Peyer's patch (tissue), 4 donors: ENCODE data around the gene PTOV1. TPM values are rescaled to one million over a fixed set of nuclear protein-coding genes. Genes with fewer than 3 reads are reported as not detected.

Experiments used
- DNase-seq, 3 donors: peaks; one replicate each; pipeline ENCODE4 v3.0.0-alpha.2; 2017 to 2019
- H3K27ac ChIP-seq, 4 donors: fragments of 200-600 bp; sonication (generic); one replicate each; pipeline ENCODE4 v1.5.1; 2016 to 2019
- H3K27me3 ChIP-seq, 2 donors: fragments of 200-600 bp; sonication (generic); one replicate each; pipeline ENCODE4 v1.5.1; 2019
- H3K36me3 ChIP-seq, 3 donors: fragments of 200-600 bp; sonication (generic); one replicate each; pipeline ENCODE4 v1.5.1; 2016 to 2019
- H3K4me1 ChIP-seq, 4 donors: fragments of 200-600 bp; sonication (generic); one replicate each; pipeline ENCODE4 v1.5.1; 2016 to 2019
- H3K4me3 ChIP-seq, 4 donors: fragments of 200-600 bp; sonication (generic); 1 replicate in 3 of 4; 2 replicates in 1 of 4; pipeline ENCODE4 v1.5.1; 2016 to 2019; ENCODE audit warnings: mild to moderate bottlenecking in 1 of 4
- H3K9me3 ChIP-seq, 4 donors: fragments of 200-600 bp; sonication (generic); one replicate each; pipeline ENCODE4 v1.5.1; 2016 to 2019; ENCODE audit warnings: mild to moderate bottlenecking in 1 of 4
- POLR2A ChIP-seq, 2 donors: fragments of 450-650 bp; IDR thresholded peaks; one replicate each; pipeline ENCODE4 v1.5.1; 2017; ENCODE audit warnings: antibody characterized with exemption in 2 of 2, mild to moderate bottlenecking in 2 of 2, moderate library complexity in 2 of 2
- total RNA-seq, 4 donors: library from RNA; depleted of rRNA; stranded (reverse); fragments of >200 nt; gene quantifications; one replicate each; pipeline ENCODE4 v1.1.0, GENCODE V29; 2016
- TF ChIP-seq, protein P1 (sequence below), 6 experiments: fragments of 450-650 bp in 4 of 6; fragments of 200-600 bp in 2 of 6; sonication (generic) in 1 of 6; IDR thresholded peaks; one replicate each; pipeline ENCODE4 v1.5.1; 2017 to 2019; ENCODE audit warnings: antibody characterized with exemption in 6 of 6, mild to moderate bottlenecking in 3 of 6, moderate library complexity in 1 of 6

The PTOV1 gene
- total RNA-seq, 4 donors from 2014 or later: 80.0 to 153 (median 95.9) TPM

DNA sequence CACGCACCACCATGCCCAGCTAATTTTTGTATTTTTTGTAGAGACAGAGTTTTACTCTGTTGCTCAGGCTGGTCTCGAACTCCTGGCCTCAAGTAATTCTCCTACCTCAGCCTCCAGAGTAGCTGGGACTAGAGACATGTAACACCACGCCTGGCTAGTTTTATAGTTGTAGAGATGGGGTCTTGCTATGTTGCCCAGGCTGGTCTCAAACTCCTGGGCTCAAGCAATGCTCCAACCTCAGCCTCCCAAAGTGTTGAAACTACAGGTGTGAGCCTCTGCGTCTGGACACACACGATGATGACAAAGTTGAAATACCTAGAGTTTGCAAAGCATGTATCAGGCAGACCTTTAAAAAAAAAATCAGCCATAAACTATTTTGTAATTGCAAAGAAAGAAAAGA, 4.6 kb upstream of the PTOV1 start:
- DNase-seq: no peak
- Histone ChIP-seq H3K27ac (no peak overlapping the region), H3K4me3 (no peak overlapping the region), H3K4me1 (peaks cover 0 to 5% (median 0%) of the 10 kb centered on the region in 4 donors), H3K9me3 (no peaks in the 10 kb centered on the region), H3K36me3 (no peaks in the 10 kb centered on the region), H3K27me3 (no peaks in the 10 kb centered on the region)
- TF ChIP-seq, protein P1, sequence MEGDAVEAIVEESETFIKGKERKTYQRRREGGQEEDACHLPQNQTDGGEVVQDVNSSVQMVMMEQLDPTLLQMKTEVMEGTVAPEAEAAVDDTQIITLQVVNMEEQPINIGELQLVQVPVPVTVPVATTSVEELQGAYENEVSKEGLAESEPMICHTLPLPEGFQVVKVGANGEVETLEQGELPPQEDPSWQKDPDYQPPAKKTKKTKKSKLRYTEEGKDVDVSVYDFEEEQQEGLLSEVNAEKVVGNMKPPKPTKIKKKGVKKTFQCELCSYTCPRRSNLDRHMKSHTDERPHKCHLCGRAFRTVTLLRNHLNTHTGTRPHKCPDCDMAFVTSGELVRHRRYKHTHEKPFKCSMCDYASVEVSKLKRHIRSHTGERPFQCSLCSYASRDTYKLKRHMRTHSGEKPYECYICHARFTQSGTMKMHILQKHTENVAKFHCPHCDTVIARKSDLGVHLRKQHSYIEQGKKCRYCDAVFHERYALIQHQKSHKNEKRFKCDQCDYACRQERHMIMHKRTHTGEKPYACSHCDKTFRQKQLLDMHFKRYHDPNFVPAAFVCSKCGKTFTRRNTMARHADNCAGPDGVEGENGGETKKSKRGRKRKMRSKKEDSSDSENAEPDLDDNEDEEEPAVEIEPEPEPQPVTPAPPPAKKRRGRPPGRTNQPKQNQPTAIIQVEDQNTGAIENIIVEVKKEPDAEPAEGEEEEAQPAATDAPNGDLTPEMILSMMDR (IDR thresholded peaks at IDR 0.05): no peak
- no peak for TF ChIP-seq POLR2A (IDR thresholded peaks at IDR 0.05)

DNA sequence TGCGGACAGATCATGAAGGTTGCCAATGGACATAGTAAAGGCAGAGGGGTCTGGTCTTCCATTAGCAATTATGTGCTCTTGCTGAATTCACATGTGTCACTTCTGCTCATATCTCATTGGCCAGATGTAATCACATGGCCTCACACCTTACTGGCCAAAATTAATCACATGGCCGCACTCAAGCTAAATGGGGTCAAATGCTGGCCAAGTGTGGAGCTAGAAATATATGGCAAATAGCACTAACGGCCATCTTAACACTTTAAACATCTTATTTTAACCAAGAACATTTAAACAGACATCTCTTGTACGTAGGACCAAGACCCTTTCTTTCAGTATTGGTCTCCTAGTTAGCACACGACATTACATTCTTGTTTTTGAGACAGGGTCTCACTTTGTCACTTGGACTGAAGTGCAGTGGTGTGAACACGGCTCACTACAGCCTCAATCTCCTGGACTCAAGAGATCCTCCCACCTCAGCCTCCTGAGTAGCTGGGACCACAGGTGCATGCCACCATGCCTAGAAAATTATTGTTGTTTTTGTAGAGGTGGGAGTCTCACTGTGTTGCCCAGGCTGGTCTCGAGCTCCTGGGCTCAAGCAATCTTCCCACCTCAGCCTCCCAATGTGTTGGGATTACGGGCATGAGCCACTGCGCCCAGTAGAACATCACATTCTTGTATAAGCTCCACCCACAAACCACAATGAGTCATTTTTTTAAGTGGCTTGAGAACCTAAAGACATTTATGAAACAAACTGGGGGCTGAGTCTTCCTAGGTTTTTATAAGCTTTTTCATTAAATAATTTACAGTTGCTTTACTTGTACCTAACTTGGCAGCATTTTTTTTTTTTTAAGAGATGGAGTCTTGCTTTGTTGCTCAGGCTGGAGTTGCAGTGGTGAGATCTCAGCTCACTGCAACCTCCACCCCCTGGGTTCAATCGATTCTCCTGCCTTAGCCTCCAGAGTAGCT, 2.9 kb upstream of the PTOV1 start:
- H3K9me3 ChIP-seq: no peaks in the 10 kb centered on the region
- H3K27me3 ChIP-seq: no peaks in the 10 kb centered on the region
- H3K36me3 ChIP-seq: no peaks in the 10 kb centered on the region
- DNase-seq: no peak
- H3K27ac ChIP-seq: peak overlapping the region in 1 of 4 donors; percentile 8
- no peak overlapping the region for H3K4me3 ChIP-seq
- peaks cover 0 to 11% (median 9%) of the 10 kb centered on the region in 4 donors for H3K4me1 ChIP-seq
- TF ChIP-seq POLR2A (IDR thresholded peaks at IDR 0.05): no peak
- TF ChIP-seq, protein P1 (IDR thresholded peaks at IDR 0.05): no peak

DNA sequence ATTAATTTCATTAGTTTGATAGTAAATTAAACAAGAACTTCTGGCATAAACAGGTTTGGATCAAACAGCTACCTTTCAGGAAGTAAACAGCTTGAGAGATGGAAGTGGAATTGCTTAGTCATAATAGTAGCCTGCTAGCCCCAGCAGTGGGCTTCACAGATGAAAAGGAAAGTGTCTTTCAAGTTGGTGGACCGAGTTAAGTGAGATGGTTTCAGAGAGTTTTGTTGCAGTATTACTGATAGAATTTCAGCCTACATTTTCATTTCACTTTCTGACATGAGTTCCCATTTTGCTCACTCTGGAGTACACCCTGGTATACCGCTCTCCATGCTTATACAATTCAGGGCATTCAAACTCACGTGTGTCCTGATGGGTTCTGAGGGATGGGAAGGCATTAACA, 2.0 kb upstream of the PTOV1 start:
- H3K4me3 ChIP-seq: no peak overlapping the region
- no peak for TF ChIP-seq POLR2A (IDR thresholded peaks at IDR 0.05)
- TF ChIP-seq, protein P1 (IDR thresholded peaks at IDR 0.05): no peak
- DNase-seq: no peak
- no peaks in the 10 kb centered on the region for H3K27me3 ChIP-seq
- H3K27ac ChIP-seq: no peak overlapping the region
- H3K4me1 ChIP-seq: peaks cover 0 to 17% (median 9%) of the 10 kb centered on the region in 4 donors
- no peaks in the 10 kb centered on the region for H3K36me3 ChIP-seq
- H3K9me3 ChIP-seq: no peaks in the 10 kb centered on the region

DNA sequence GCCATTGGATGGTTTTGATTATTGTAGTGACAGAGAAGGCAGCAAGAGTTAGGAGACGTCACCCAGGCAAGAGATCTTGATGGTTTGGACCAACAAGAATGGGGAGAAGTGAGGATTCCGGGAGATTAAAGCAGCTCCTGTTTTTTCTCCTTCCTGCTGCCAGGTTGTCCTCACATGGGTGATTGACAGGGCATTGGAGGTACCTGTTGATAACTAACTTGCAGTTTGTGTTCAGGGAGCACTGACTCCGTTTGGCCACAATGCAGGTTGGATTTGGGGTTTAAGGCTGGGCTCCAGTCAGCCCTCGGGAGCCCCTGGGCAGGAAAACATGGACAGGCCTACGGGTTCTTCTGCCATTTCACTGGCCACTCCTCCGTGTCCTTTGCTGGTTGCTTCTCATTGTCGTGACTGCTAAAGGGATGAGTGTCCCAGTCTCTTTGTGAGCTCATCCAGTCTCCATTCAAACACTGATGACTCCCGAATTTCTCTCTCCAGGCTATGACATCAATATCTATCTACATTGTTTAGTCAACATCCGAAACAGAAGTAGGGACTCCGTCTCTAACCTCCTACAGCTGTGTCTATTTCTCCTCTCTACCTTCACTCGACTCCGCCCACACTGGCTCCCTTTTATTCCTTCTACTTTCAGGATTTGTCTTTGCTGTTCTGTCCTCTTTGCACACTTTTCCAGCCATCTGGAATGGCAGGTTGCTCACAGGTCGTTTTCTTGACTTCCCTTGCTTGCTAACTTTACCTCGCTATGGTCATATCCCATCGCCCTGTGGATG, 1.3 kb upstream of the PTOV1 start:
- TF ChIP-seq POLR2A (IDR thresholded peaks at IDR 0.05): no peak
- TF ChIP-seq, protein P1 (IDR thresholded peaks at IDR 0.05): no peak
- H3K27ac ChIP-seq: peak overlapping the region in 3 of 4 donors; percentile 98 to 100 (median 100)
- no peaks in the 10 kb centered on the region for H3K9me3 ChIP-seq
- H3K36me3 ChIP-seq: peaks cover 0 to under 1% (median 0%) of the 10 kb centered on the region in 3 donors
- DNase-seq: no peak
- peaks cover 0 to 17% (median 9%) of the 10 kb centered on the region in 4 donors for H3K4me1 ChIP-seq
- peak overlapping the region in 2 of 4 donors; percentile 96 to 98 for H3K4me3 ChIP-seq
- no peaks in the 10 kb centered on the region for H3K27me3 ChIP-seq

DNA sequence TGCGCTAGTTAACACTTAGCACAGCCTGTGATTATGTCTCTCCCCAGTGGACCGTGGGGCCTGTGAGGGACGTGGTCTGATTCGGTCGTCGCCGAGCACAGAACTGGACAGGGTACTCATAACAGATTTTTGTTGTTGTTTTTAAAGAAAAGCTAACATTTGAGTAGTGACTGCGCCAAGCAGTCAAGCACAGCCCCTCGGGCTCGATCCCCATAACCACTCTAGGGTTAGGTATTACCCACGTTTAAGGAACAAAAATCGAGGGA, 805 bp upstream of the PTOV1 start:
- H3K4me1 ChIP-seq: peaks cover 0 to 17% (median 9%) of the 10 kb centered on the region in 4 donors

More for the DNA sequence above, 805 bp upstream of the PTOV1 start:
- peaks cover 0 to 6% (median 0%) of the 10 kb centered on the region in 3 donors for H3K36me3 ChIP-seq
- peak overlapping the region; percentile 95 to 100 (median 99) for H3K27ac ChIP-seq
- TF ChIP-seq POLR2A (IDR thresholded peaks at IDR 0.05): no peak
- TF ChIP-seq, protein P1 (IDR thresholded peaks at IDR 0.05): no peak
- peak overlapping the region; percentile 91 to 98 (median 96) for H3K4me3 ChIP-seq
- no peak for DNase-seq
- no peaks in the 10 kb centered on the region for H3K27me3 ChIP-seq
- H3K9me3 ChIP-seq: no peaks in the 10 kb centered on the region
